NT2/D1 (cell line): ENCODE measurements around the gene YAF2.

Source experiments
- DNase-seq: peaks from one replicate; pipeline ENCODE4 v3.0.0-alpha.2; 2011; ENCODE audit warnings: low read depth, low spot score
- H3K27me3 ChIP-seq: 2 replicates; pipeline ENCODE4 v1.6.0; 2011; ENCODE audit warnings: mild to moderate bottlenecking; ENCODE audit not compliant: insufficient read length, insufficient read depth
- H3K36me3 ChIP-seq: 2 replicates; pipeline ENCODE4 v1.6.1; 2011; ENCODE audit warnings: mild to moderate bottlenecking, low read length, mixed read lengths; ENCODE audit not compliant: insufficient read depth, insufficient read length
- H3K4me1 ChIP-seq: 2 replicates; pipeline ENCODE4 v1.5.1; 2011; ENCODE audit not compliant: insufficient read depth, insufficient read length
- H3K4me3 ChIP-seq: 2 replicates; pipeline ENCODE4 v1.5.1; 2011; ENCODE audit warnings: low read depth; ENCODE audit not compliant: insufficient read length
- H3K9ac ChIP-seq: 2 replicates; pipeline ENCODE4 v1.6.0; 2011; ENCODE audit warnings: low read depth; ENCODE audit not compliant: insufficient read length
- H3K9me3 ChIP-seq: 2 replicates; pipeline ENCODE4 v1.5.1; 2011; ENCODE audit warnings: mild to moderate bottlenecking, low read length; ENCODE audit not compliant: insufficient read depth
- SUZ12 ChIP-seq: IDR thresholded peaks from 2 replicates; pipeline ENCODE4 v1.6.1; 2011; ENCODE audit not compliant: insufficient read length, insufficient read depth; ENCODE audit errors: extremely low read depth
- YY1 ChIP-seq: IDR thresholded peaks from 2 replicates; pipeline ENCODE4 v1.6.1; 2011; ENCODE audit not compliant: insufficient read length, insufficient read depth
- ZNF274 ChIP-seq: IDR thresholded peaks from 2 replicates; pipeline ENCODE4 v1.6.1; 2011; ENCODE audit warnings: mild to moderate bottlenecking, low read depth, low read length

YAF2 gene

GRCh38 chr12:42182394-42182793, 55.7 kb downstream of the YAF2 start:
- no peaks in the 10 kb centered on the region for H3K27me3 ChIP-seq
- H3K36me3 ChIP-seq: no peaks in the 10 kb centered on the region
- H3K9ac ChIP-seq: no peak overlapping the region
- no peak overlapping the region for H3K4me3 ChIP-seq
- no peaks in the 10 kb centered on the region for H3K9me3 ChIP-seq
- TF ChIP-seq SUZ12 (no peak), YY1 (no peak), ZNF274 (no peak)
- no peak for DNase-seq
- no peaks in the 10 kb centered on the region for H3K4me1 ChIP-seq

- no peaks in the 10 kb centered on the region for H3K27me3 ChIP-seq
- no peaks in the 10 kb centered on the region for H3K4me1 ChIP-seq
- H3K9me3 ChIP-seq: 0 out of 2 replicates have a peak, but pooled peaks cover 1% of the 10 kb centered on the region
- DNase-seq: no peak
- TF ChIP-seq YY1 (no peak), SUZ12 (no peak), ZNF274 (no peak)
- no peak overlapping the region for H3K9ac ChIP-seq
- no peak overlapping the region for H3K4me3 ChIP-seq
- no peaks in the 10 kb centered on the region for H3K36me3 ChIP-seq
Measured at GRCh38 chr12:42180990-42181596, 57.0 kb downstream of the YAF2 start.

DNA sequence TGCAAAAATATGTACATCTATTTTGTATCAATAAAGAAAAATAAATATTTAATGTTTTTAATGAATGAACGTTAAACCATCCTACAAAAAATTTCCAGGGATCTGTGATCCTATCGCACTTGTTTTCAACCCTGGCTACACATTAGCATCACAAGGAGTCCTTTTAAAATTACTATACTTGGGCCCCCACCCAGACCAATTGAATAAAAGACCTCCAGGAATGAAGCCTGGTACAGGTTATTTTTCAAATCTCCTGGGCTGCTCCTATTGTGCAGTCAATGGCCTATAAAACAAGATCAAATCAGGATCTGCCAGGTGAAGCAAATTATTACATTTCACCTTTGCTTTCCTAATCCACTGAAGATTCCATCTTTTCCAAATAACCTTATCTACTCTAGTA, 59.9 kb downstream of the YAF2 start:
- Histone ChIP-seq H3K27me3 (no peaks in the 10 kb centered on the region), H3K36me3 (no peaks in the 10 kb centered on the region)

DNA sequence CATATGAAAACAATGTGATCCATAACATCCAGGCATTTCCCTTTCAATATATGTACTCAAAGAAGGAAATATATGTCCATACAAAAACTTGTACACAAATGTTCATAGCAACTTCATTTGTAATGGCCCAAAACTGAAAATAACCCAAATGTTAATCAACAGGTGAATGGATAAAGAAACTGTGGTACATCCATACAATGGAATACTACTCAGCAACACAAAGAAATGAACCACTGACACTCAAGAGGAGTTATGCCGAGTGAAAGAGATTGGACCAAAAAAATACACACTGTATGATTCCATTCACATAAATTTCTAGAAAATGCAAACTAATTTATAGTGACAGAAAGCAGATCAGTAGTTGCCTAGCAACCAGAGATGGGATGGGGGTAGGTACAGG, 63.1 kb downstream of the YAF2 start:
- Histone ChIP-seq H3K9me3 (peaks cover 12% of the 10 kb centered on the region), H3K4me1 (no peaks in the 10 kb centered on the region), H3K27me3 (no peaks in the 10 kb centered on the region), H3K4me3 (no peak overlapping the region), H3K9ac (no peak overlapping the region), H3K36me3 (no peaks in the 10 kb centered on the region)
- no peak for DNase-seq
- no peak for TF ChIP-seq ZNF274
- TF ChIP-seq YY1: no peak
- TF ChIP-seq SUZ12: no peak

More for the DNA sequence above, 59.9 kb downstream of the YAF2 start:
- no peak for DNase-seq
- TF ChIP-seq YY1 (no peak), ZNF274 (no peak), SUZ12 (no peak)
- Histone ChIP-seq H3K9ac (no peak overlapping the region), H3K4me3 (no peak overlapping the region), H3K9me3 (peaks cover 12% of the 10 kb centered on the region), H3K4me1 (no peaks in the 10 kb centered on the region)

DNA sequence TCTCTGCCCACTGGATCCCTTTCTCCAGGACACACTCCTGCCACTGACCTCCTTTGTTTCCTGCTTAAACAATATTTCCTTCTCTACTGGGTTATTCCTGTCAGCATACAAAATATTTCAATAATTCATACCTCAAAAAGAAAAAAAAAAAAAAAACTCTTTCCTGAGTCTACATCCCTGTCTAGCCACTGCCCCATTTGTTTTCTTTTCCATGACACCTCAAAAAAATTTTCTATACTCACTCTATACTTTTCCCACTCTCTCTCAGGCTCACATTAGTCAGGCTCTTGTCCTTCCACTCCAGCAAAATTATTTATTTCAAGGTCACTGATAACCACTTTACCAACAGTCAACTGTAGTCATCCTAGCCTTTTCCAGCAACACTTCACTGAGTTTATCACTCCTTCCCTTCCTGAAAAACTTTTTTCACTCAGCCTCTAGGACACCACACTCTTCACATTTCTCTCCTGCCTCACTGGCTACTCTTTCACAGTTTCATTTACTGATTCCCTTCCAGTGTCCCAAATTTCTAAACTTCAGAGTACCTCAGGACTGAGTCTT, 64.0 kb downstream of the YAF2 start:
- Histone ChIP-seq H3K27me3 (no peaks in the 10 kb centered on the region), H3K4me3 (no peak overlapping the region), H3K4me1 (no peaks in the 10 kb centered on the region), H3K9ac (no peak overlapping the region), H3K36me3 (no peaks in the 10 kb centered on the region), H3K9me3 (peaks cover 12% of the 10 kb centered on the region)
- no peak for DNase-seq
- TF ChIP-seq YY1: no peak
- TF ChIP-seq ZNF274: no peak
- no peak for TF ChIP-seq SUZ12

DNA sequence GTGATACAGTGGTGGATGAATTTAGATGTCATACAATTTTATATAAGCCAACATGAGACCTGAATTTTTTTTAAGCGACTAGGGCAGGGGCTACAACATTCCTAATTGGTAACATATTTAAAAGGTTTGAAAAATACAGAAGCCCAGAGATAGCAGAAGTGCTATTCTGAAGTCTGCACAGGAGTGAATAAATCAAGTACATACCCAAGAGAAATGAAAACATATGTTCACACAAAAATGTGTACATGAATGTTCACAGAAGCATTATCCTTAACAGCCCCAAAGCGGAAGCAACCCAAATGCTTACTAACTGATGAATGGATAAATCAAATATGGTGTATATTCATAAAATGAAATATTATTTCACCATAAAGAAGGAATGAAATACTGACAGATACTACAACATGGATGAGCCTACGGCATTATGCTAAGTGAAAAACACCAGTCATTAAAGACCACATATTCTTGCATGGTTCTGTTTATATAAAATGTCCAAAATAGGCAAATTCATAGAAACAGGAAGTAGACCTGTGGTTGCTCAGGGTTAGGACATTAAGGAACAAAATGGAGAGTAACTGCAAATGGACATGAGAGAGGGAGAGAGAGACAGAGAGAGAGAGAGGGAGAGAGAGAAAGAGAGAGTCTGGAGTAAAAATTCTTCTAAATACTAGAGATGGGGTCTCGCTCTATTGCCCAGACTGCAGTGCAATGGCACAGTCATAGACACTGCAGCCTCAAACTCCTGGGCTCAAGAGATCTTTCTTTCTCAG, 65.4 kb downstream of the YAF2 start:
- no peak for DNase-seq
- Histone ChIP-seq H3K36me3 (no peaks in the 10 kb centered on the region), H3K9ac (no peak overlapping the region), H3K9me3 (peaks cover 12% of the 10 kb centered on the region), H3K27me3 (no peaks in the 10 kb centered on the region), H3K4me3 (no peak overlapping the region), H3K4me1 (no peaks in the 10 kb centered on the region)
- TF ChIP-seq ZNF274: no peak
- TF ChIP-seq YY1: no peak
- TF ChIP-seq SUZ12: no peak

GRCh38 chr12:42167711-42168110, 70.3 kb downstream of the YAF2 start:
- H3K9ac ChIP-seq: no peak overlapping the region
- no peaks in the 10 kb centered on the region for H3K4me1 ChIP-seq
- H3K4me3 ChIP-seq: no peak overlapping the region
- TF ChIP-seq SUZ12: no peak
- no peak for TF ChIP-seq ZNF274
- no peak for TF ChIP-seq YY1
- H3K36me3 ChIP-seq: no peaks in the 10 kb centered on the region
- no peak for DNase-seq
- H3K27me3 ChIP-seq: no peaks in the 10 kb centered on the region
- no peaks in the 10 kb centered on the region for H3K9me3 ChIP-seq
